Measurements from ENCODE around the gene GCC2.
A peak's percentile ranks its signal among the peaks of the same experiment; 100 is the strongest.
"Not testable (repeated sequence)": the region's sequence is repeated elsewhere in the genome, so short reads cannot be mapped to it uniquely, and the experiment has no call there.

The GCC2 gene

GRCh38 chr2:108448678-108449409, at the start of gene GCC2:
Gene GCC2, plus strand, starts transcription at chr2:108449206. Its CDS starts 69 bp downstream, at chr2:108449275.
- peak; percentile 88 for DNase-seq (ENCODE audit: low read depth, low spot score)

GRCh38 chr2:108399479-108399878, 49.5 kb upstream of the GCC2 start:
- no peak for DNase-seq (ENCODE audit: low read depth, low spot score)

- no peak for DNase-seq (ENCODE audit: low read depth, low spot score)
Measured at GRCh38 chr2:108401800-108402199, 47.2 kb upstream of the GCC2 start.

GRCh38 chr2:108403494-108403893, 45.5 kb upstream of the GCC2 start:
- DNase-seq (ENCODE audit: low read depth, low spot score), result peak; percentile 84

- no peak for DNase-seq (ENCODE audit: low read depth, low spot score)
Measured at GRCh38 chr2:108404784-108405397, 44.1 kb upstream of the GCC2 start.

GRCh38 chr2:108407864-108408729, 40.9 kb upstream of the GCC2 start:
- no peak for DNase-seq (ENCODE audit: low read depth, low spot score)

GRCh38 chr2:108409768-108410167, 39.2 kb upstream of the GCC2 start:
- no peak for DNase-seq (ENCODE audit: low read depth, low spot score)

GRCh38 chr2:108412995-108413710, 35.9 kb upstream of the GCC2 start:
- DNase-seq (ENCODE audit: low read depth, low spot score), result no peak

- DNase-seq (ENCODE audit: low read depth, low spot score), result no peak
Measured at GRCh38 chr2:108413711-108414095, 35.3 kb upstream of the GCC2 start.

- no peak for DNase-seq (ENCODE audit: low read depth, low spot score)
Measured at GRCh38 chr2:108414256-108414876, 34.6 kb upstream of the GCC2 start.

- no peak for DNase-seq (ENCODE audit: low read depth, low spot score)
Measured at GRCh38 chr2:108414945-108415344, 34.1 kb upstream of the GCC2 start.

GRCh38 chr2:108417254-108417653, 31.8 kb upstream of the GCC2 start:
- no peak for DNase-seq (ENCODE audit: low read depth, low spot score)

GRCh38 chr2:108418416-108418815, 30.6 kb upstream of the GCC2 start:
- no peak for DNase-seq (ENCODE audit: low read depth, low spot score)

- DNase-seq (ENCODE audit: low read depth, low spot score), result no peak
Measured at GRCh38 chr2:108423067-108423466, 25.9 kb upstream of the GCC2 start.

GRCh38 chr2:108423502-108424251, 25.3 kb upstream of the GCC2 start:
- DNase-seq (ENCODE audit: low read depth, low spot score), result no peak

- no peak for DNase-seq (ENCODE audit: low read depth, low spot score)
Measured at GRCh38 chr2:108428286-108429009, 20.6 kb upstream of the GCC2 start.

GRCh38 chr2:108435578-108435977, 13.4 kb upstream of the GCC2 start:
- DNase-seq (ENCODE audit: low read depth, low spot score), result not testable (repeated sequence)

GRCh38 chr2:108436976-108437375, 12.0 kb upstream of the GCC2 start:
- no peak for DNase-seq (ENCODE audit: low read depth, low spot score)

- DNase-seq (ENCODE audit: low read depth, low spot score), result no peak
Measured at GRCh38 chr2:108441712-108442111, 7.3 kb upstream of the GCC2 start.
